ENCODE measurements around the gene LGR4.
A peak's percentile ranks its signal among the peaks of the same experiment; 100 is the strongest.

DNA sequence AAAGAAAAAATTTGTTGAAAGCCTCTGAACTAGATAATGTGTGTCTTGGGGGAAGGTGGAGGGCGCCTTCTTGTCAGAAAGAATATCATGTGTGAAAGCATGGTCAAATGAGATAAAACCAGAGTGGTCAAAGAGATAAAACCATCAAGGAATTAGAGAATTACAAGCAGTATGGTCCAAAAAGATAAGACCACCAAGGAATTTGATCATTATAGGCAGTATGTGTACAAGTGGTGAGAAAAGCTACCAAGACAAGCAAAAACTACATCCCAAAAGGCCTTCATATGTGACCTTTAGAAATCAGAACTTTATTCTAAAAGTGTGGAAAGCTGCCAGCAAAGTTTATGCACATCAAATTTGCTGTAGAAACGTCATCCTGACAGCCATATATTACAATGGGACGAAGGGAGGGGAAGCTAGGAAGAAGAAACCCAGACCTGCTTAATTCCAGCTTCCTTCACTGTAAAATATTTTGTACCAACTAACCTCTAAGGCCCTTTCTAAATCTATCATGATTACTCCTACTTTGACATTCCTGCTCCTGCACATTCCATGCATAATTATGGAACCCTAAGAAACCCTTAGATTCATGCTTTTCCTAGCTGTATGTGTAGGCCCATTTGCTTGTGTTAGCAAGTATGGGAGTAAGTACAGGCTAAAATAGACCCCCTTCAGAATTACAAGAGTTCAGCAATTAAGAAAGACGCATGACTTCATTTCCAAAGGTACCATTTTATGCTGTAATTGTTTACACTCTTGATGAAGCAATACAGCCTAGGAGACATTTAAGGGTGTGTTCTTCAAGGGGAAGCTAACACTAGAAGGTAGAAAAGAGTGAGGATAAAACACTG, 51.6 kb downstream of the LGR4 start:
- peak; percentile 62 for TF ChIP-seq FEZF1 (tag by site-specific recombination; IDR thresholded peaks at IDR 0.05)
- no peak for TF ChIP-seq TCF7L2 (IDR thresholded peaks at IDR 0.05; ENCODE audit: borderline replicate concordance, low read depth, low read length)
- TF ChIP-seq, protein P1, sequence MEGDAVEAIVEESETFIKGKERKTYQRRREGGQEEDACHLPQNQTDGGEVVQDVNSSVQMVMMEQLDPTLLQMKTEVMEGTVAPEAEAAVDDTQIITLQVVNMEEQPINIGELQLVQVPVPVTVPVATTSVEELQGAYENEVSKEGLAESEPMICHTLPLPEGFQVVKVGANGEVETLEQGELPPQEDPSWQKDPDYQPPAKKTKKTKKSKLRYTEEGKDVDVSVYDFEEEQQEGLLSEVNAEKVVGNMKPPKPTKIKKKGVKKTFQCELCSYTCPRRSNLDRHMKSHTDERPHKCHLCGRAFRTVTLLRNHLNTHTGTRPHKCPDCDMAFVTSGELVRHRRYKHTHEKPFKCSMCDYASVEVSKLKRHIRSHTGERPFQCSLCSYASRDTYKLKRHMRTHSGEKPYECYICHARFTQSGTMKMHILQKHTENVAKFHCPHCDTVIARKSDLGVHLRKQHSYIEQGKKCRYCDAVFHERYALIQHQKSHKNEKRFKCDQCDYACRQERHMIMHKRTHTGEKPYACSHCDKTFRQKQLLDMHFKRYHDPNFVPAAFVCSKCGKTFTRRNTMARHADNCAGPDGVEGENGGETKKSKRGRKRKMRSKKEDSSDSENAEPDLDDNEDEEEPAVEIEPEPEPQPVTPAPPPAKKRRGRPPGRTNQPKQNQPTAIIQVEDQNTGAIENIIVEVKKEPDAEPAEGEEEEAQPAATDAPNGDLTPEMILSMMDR (tag by site-specific recombination; IDR thresholded peaks at IDR 0.05) = no peak
- no peak for TF ChIP-seq ZNF274 (IDR thresholded peaks at IDR 0.05; ENCODE audit: low read length)
- TF ChIP-seq ZNF274 (tag by site-specific recombination; IDR thresholded peaks at IDR 0.05; ENCODE audit: borderline replicate concordance) = no peak
- TF ChIP-seq, protein P2, sequence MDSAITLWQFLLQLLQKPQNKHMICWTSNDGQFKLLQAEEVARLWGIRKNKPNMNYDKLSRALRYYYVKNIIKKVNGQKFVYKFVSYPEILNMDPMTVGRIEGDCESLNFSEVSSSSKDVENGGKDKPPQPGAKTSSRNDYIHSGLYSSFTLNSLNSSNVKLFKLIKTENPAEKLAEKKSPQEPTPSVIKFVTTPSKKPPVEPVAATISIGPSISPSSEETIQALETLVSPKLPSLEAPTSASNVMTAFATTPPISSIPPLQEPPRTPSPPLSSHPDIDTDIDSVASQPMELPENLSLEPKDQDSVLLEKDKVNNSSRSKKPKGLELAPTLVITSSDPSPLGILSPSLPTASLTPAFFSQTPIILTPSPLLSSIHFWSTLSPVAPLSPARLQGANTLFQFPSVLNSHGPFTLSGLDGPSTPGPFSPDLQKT (IDR thresholded peaks at IDR 0.05; ENCODE audit: borderline replicate concordance, low read depth, low read length) = no peak
- TF ChIP-seq, protein P3, sequence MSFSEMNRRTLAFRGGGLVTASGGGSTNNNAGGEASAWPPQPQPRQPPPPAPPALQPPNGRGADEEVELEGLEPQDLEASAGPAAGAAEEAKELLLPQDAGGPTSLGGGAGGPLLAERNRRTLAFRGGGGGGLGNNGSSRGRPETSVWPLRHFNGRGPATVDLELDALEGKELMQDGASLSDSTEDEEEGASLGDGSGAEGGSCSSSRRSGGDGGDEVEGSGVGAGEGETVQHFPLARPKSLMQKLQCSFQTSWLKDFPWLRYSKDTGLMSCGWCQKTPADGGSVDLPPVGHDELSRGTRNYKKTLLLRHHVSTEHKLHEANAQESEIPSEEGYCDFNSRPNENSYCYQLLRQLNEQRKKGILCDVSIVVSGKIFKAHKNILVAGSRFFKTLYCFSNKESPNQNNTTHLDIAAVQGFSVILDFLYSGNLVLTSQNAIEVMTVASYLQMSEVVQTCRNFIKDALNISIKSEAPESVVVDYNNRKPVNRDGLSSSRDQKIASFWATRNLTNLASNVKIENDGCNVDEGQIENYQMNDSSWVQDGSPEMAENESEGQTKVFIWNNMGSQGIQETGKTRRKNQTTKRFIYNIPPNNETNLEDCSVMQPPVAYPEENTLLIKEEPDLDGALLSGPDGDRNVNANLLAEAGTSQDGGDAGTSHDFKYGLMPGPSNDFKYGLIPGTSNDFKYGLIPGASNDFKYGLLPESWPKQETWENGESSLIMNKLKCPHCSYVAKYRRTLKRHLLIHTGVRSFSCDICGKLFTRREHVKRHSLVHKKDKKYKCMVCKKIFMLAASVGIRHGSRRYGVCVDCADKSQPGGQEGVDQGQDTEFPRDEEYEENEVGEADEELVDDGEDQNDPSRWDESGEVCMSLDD (tag by site-specific recombination; IDR thresholded peaks at IDR 0.05) = no peak
- TF ChIP-seq ZNF548 (tag by site-specific recombination; IDR thresholded peaks at IDR 0.05) = no peak
- no peak for TF ChIP-seq ZNF747 (tag by site-specific recombination; IDR thresholded peaks at IDR 0.05)
- TF ChIP-seq ZNF391 (tag by site-specific recombination; IDR thresholded peaks at IDR 0.05; ENCODE audit: borderline replicate concordance, low read depth) = no peak
